Measurements from ENCODE around the gene DOCK8.

The DOCK8 gene

GRCh38 chr9:289121-289520 is 74.5 kb downstream of the DOCK8 start:
- DNase-seq (ENCODE audit: insufficient read length, low spot score) (no peak), FAIRE-seq (no peak)
- no peak for TF ChIP-seq CTCF (IDR thresholded peaks at IDR 0.05; ENCODE audit: insufficient read depth, missing control alignments)

- no peak for FAIRE-seq
These were observed 78.2 kb downstream of the DOCK8 start for GRCh38 chr9:292915-293314.

GRCh38 chr9:295576-295975 is 80.9 kb downstream of the DOCK8 start:
- no peak for DNase-seq (ENCODE audit: insufficient read length, low spot score)
- FAIRE-seq: no peak
- TF ChIP-seq CTCF (IDR thresholded peaks at IDR 0.05; ENCODE audit: insufficient read depth, missing control alignments): no peak

More at GRCh38 chr9:292915-293314, 78.2 kb downstream of the DOCK8 start:
- no peak for DNase-seq (ENCODE audit: insufficient read length, low spot score)
- TF ChIP-seq CTCF (IDR thresholded peaks at IDR 0.05; ENCODE audit: insufficient read depth, missing control alignments): no peak

- no peak for TF ChIP-seq CTCF (IDR thresholded peaks at IDR 0.05; ENCODE audit: insufficient read depth, missing control alignments)
- DNase-seq (ENCODE audit: insufficient read length, low spot score) (no peak), FAIRE-seq (no peak)
These were observed 81.7 kb downstream of the DOCK8 start for GRCh38 chr9:296411-296810.

- FAIRE-seq (no peak), DNase-seq (ENCODE audit: insufficient read length, low spot score) (no peak)
- TF ChIP-seq CTCF (IDR thresholded peaks at IDR 0.05; ENCODE audit: insufficient read depth, missing control alignments): no peak
These were observed 82.7 kb downstream of the DOCK8 start for GRCh38 chr9:297104-297972.

GRCh38 chr9:303502-303901 is 88.8 kb downstream of the DOCK8 start:
- no peak for TF ChIP-seq CTCF (IDR thresholded peaks at IDR 0.05; ENCODE audit: insufficient read depth, missing control alignments)
- DNase-seq (ENCODE audit: insufficient read length, low spot score) (no peak), FAIRE-seq (no peak)

GRCh38 chr9:304106-304505 is 89.4 kb downstream of the DOCK8 start:
- no peak for TF ChIP-seq CTCF (IDR thresholded peaks at IDR 0.05; ENCODE audit: insufficient read depth, missing control alignments)
- FAIRE-seq (no peak), DNase-seq (ENCODE audit: insufficient read length, low spot score) (no peak)
